IMR-90 (cell line): ENCODE results near the gene VSIR. TPM values are rescaled to one million over a fixed set of nuclear protein-coding genes. Genes with fewer than 3 reads are reported as not detected.

Experiments used
- ATAC-seq: fragments of 200-7000 bp; cut with Tn5 transposase; 2 replicates; pipeline ENCODE4 v1.9.1; 2020; ENCODE audit warnings: low read depth, mild to moderate bottlenecking, moderate library complexity
- BruUV-seq: library from RNA; stranded (reverse); fragments of 400-500 nt; replicated peaks from 2 replicates; lab custom pipeline; 2021; lab: Mats Ljungman, UMichigan
- CTCF ChIA-PET: fragments of 300-600 bp; formaldehyde crosslinking; extraction: SDS; loops from one replicate; lab custom pipeline; 2021; ENCODE audit warnings: antibody characterized with exemption; lab: Yijun Ruan, JAX
- POLR2A ChIA-PET: fragments of 300-600 bp; sonication (Branson Sonifier 250); formaldehyde crosslinking; loops from one replicate; lab custom pipeline; 2022; ENCODE audit warnings: antibody characterized with exemption; ENCODE audit not compliant: unreplicated experiment; lab: Charles Lee
- DNase-seq: peaks from one replicate; pipeline ENCODE4 v3.0.0; 2013
- H2AFZ ChIP-seq: replicated peaks from 2 replicates; pipeline ENCODE3; 2013; ENCODE audit warnings: low read length, mild to moderate bottlenecking; ENCODE audit not compliant: poor library complexity
- H2AK5ac ChIP-seq: 2 replicates; pipeline ENCODE4 v1.6.1; 2013; ENCODE audit warnings: low read depth, low read length, inconsistent platforms
- H2AK9ac ChIP-seq: replicated peaks from 2 replicates; pipeline ENCODE3; 2013; ENCODE audit warnings: mild to moderate bottlenecking, low read depth, low read length, moderate library complexity; ENCODE audit not compliant: poor library complexity
- H2BK120ac ChIP-seq: 2 replicates; pipeline ENCODE4 v1.6.1; 2013; ENCODE audit warnings: low read depth, low read length, inconsistent platforms
- H2BK15ac ChIP-seq: 3 replicates; pipeline ENCODE4 v1.6.1; 2013; ENCODE audit warnings: low read depth, low read length, inconsistent platforms
- H2BK20ac ChIP-seq: 2 replicates; pipeline ENCODE4 v1.6.1; 2013; ENCODE audit warnings: low read depth, mild to moderate bottlenecking, inconsistent platforms, low read length, moderate library complexity
- H2BK5ac ChIP-seq: 2 replicates; pipeline ENCODE4 v1.6.1; 2013; ENCODE audit warnings: mild to moderate bottlenecking, low read depth, low read length, inconsistent platforms; ENCODE audit not compliant: poor library complexity, severe bottlenecking
- H3K14ac ChIP-seq: replicated peaks from 2 replicates; pipeline ENCODE4 v1.6.1; 2013; ENCODE audit warnings: low read depth, low read length, inconsistent platforms
- H3K18ac ChIP-seq: 2 replicates; pipeline ENCODE4 v1.6.1; 2013; ENCODE audit warnings: low read depth, low read length, control low read depth
- H3K23ac ChIP-seq: 2 replicates; pipeline ENCODE4 v1.6.1; 2013; ENCODE audit warnings: low read depth, low read length, inconsistent platforms
- H3K27ac ChIP-seq: 2 replicates; pipeline ENCODE4 v1.5.1; 2013; ENCODE audit warnings: mild to moderate bottlenecking, control low read depth, low read length; ENCODE audit not compliant: insufficient read depth
- H3K27me3 ChIP-seq: 2 replicates; pipeline ENCODE4 v1.6.1; 2013; ENCODE audit warnings: low read length; ENCODE audit not compliant: control insufficient read depth, insufficient read depth
- H3K36me3 ChIP-seq: 2 replicates; pipeline ENCODE4 v1.6.1; 2013; ENCODE audit warnings: low read length, mixed read lengths; ENCODE audit not compliant: control insufficient read depth, insufficient read depth
- H3K4ac ChIP-seq: 2 replicates; pipeline ENCODE4 v1.6.1; 2013; ENCODE audit warnings: low read depth, low read length, inconsistent platforms
- H3K4me1 ChIP-seq: 2 replicates; pipeline ENCODE4 v1.6.1; 2013; ENCODE audit warnings: low read length, mixed read lengths; ENCODE audit not compliant: control insufficient read depth, insufficient read depth
- H3K4me2 ChIP-seq: 2 replicates; pipeline ENCODE4 v1.6.1; 2013; ENCODE audit warnings: low read depth, mild to moderate bottlenecking, control low read depth, low read length, moderate library complexity
- H3K4me3 ChIP-seq: 2 replicates; pipeline ENCODE4 v1.5.1; 2013; ENCODE audit warnings: low read depth, mild to moderate bottlenecking, control low read depth, low read length, moderate library complexity; ENCODE audit not compliant: insufficient read depth
- H3K56ac ChIP-seq: 2 replicates; pipeline ENCODE4 v1.6.1; 2013; ENCODE audit warnings: low read length, inconsistent platforms; ENCODE audit not compliant: insufficient read depth; ENCODE audit errors: extremely low read depth
- H3K79me1 ChIP-seq, 2 experiments: 2 replicates each; pipeline ENCODE4 v1.6.1; 2013; ENCODE audit warnings: low read length in 2 of 2, inconsistent platforms in 1 of 2, low read depth in 1 of 2
- H3K9ac ChIP-seq: 2 replicates; pipeline ENCODE4 v1.6.1; 2013; ENCODE audit warnings: low read depth, low read length, control low read depth
- H3K9me1 ChIP-seq: 2 replicates; pipeline ENCODE4 v1.6.1; 2013; ENCODE audit warnings: low read length, inconsistent platforms; ENCODE audit not compliant: insufficient read depth
- H3K9me3 ChIP-seq: 2 replicates; pipeline ENCODE4 v1.6.1; 2013; ENCODE audit warnings: low read length; ENCODE audit not compliant: control insufficient read depth, insufficient read depth
- H4K20me1 ChIP-seq: 2 replicates; pipeline ENCODE4 v1.6.1; 2013; ENCODE audit warnings: low read length, inconsistent platforms; ENCODE audit not compliant: insufficient read depth
- H4K5ac ChIP-seq: 2 replicates; pipeline ENCODE4 v1.6.1; 2013; ENCODE audit warnings: mild to moderate bottlenecking, low read depth, low read length, control low read depth
- H4K8ac ChIP-seq, 2 experiments: 2 replicates each; pipeline ENCODE4 v1.6.1; 2013; ENCODE audit warnings: low read depth in 2 of 2, low read length in 2 of 2, control low read depth in 1 of 2, inconsistent platforms in 1 of 2
- H4K91ac ChIP-seq: 2 replicates; pipeline ENCODE4 v1.6.1; 2013; ENCODE audit warnings: low read depth, low read length, inconsistent platforms; ENCODE audit not compliant: insufficient read depth
- FOS ChIP-seq: fragments of 150-350 bp; IDR thresholded peaks from 2 replicates; pipeline ENCODE4 v1.6.1; 2016; ENCODE audit warnings: low read depth, low read length
- NFE2L2 ChIP-seq: fragments of 150-350 bp; IDR thresholded peaks from 2 replicates; pipeline ENCODE4 v1.6.1; 2016; ENCODE audit warnings: low read depth, mild to moderate bottlenecking, low read length
- POLR2A ChIP-seq: IDR thresholded peaks from 2 replicates; pipeline ENCODE4 v1.6.1; 2012; ENCODE audit warnings: mild to moderate bottlenecking, low read depth, low read length
- RFX5 ChIP-seq: IDR thresholded peaks from 2 replicates; pipeline ENCODE4 v1.8.0; 2012; ENCODE audit warnings: low read depth, mild to moderate bottlenecking, low read length, moderate library complexity
- SMC3 ChIP-seq: fragments of 150-350 bp; IDR thresholded peaks from 2 replicates; pipeline ENCODE4 v1.6.1; 2016; ENCODE audit warnings: low read depth, mild to moderate bottlenecking, antibody characterized with exemption, low read length, moderate library complexity
- WGBS, 2 experiments: methylation state at CpG; one replicate each; pipeline versions ENCODE4 v1.1.5 to v1.1.7; 2013; ENCODE audit warnings: missing lambda C conversion rate in 2 of 2; ENCODE audit not compliant: insufficient read length in 1 of 2; ENCODE audit errors: extremely low coverage in 2 of 2; 5-methylcytosine and 5-hydroxymethylcytosine counted together
- dilution Hi-C: fragments of 300-500 bp; cut with HindIII; formaldehyde crosslinking; loops from one replicate; pipeline ENCODE4 v1.14.3; 2018; ENCODE audit warnings: low sequenced_read_pairs; ENCODE audit not compliant: unreplicated experiment
- in situ Hi-C: fragments of 300-500 bp; cut with MboI; formaldehyde crosslinking; loops from 3 replicates; pipeline ENCODE4 v1.14.3; 2019; ENCODE audit warnings: low sequenced_read_pairs, inconsistent platforms, mixed read lengths
- intact Hi-C: fragments of 100-400 bp; cut with micrococcal nuclease; formaldehyde crosslinking; loops from 2 replicates; pipeline ENCODE4 v1.10.0; 2022
- polyA plus RNA-seq, 3 experiments: library from polyadenylated mRNA; depleted of rRNA; stranded (reverse); fragments of >200 nt; gene quantifications; 2 replicates each; pipeline ENCODE4 v1.2.3, GENCODE V29; 2012; ENCODE audit warnings: low replicate concordance in 1 of 3
- total RNA-seq: library from RNA; depleted of rRNA; stranded (reverse); fragments of >200 nt; gene quantifications from 2 replicates; pipeline ENCODE4 v1.2.3, GENCODE V29; 2012

The VSIR gene
- total and polyA plus RNA-seq, 2 of the 4 experiments (the other 2 are of a cell fraction): 5.0 to 23.8 TPM

DNA sequence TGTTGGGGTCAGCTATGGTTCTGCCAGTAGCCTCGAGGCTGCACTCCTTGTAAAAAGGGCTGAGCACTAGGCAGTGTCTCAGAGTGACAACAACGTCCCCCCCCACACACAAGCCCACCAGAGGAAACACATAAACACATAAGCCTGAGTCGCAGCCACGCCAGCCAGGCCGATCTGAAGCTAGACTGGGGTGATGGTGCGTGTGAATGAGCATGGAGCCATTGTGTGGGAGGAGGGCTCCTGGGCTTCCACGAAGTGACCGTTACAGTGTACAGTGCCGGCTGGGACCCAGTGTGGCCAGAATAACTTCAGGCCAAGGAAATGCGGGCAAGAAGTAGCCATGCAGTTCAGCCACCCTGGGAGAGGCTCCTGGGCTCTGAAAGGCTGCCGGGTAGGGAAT lies 50.0 kb downstream of the VSIR start:
- CTCF ChIA-PET: no interaction called here
- TF ChIP-seq RFX5 (no peak), NFE2L2 (no peak), SMC3 (no peak), POLR2A (no peak), FOS (no peak)

More for the DNA sequence above, 50.0 kb downstream of the VSIR start:
- no peak for DNase-seq
- Histone ChIP-seq H4K20me1 (no peaks in the 10 kb centered on the region), H4K5ac (no peak overlapping the region), H2BK120ac (no peak overlapping the region), H3K4ac (no peak overlapping the region), H2BK20ac (no peak overlapping the region), H3K18ac (no peak overlapping the region), H3K4me3 (no peak overlapping the region), H3K4me1 (peaks cover 8% of the 10 kb centered on the region; the same call in 1 of the 2 replicates), H2BK15ac (no peak overlapping the region), H3K27ac (no peak overlapping the region), H4K91ac (no peak overlapping the region), H3K9me1 (no peaks in the 10 kb centered on the region), H2AFZ (no peak overlapping the region), H3K23ac (no peak overlapping the region), H3K9ac (no peak overlapping the region), H3K79me1 (no peaks in the 10 kb centered on the region), H2AK5ac (no peak overlapping the region), H3K14ac (no peak overlapping the region), H3K27me3 (peaks cover 13% of the 10 kb centered on the region), H2AK9ac (no peak overlapping the region), H2BK5ac (no peak overlapping the region), H3K9me3 (no peaks in the 10 kb centered on the region; the same call in 1 of the 2 replicates), H3K36me3 (no peaks in the 10 kb centered on the region), H3K56ac (no peak overlapping the region), H3K4me2 (no peak overlapping the region), H4K8ac (no peak overlapping the region)
- dilution Hi-C loops (no loop called here), in situ Hi-C loops (no loop called here), intact Hi-C loops (no loop called here)
- no peak for ATAC-seq
- no TSS peak for BruUV-seq
- WGBS, 2 experiments: 79% methylated on average over 3 of the region's 11 CpGs; no CpG with 5 or more reads in 1 of the 2 experiments
- POLR2A ChIA-PET: no interaction called here
